ENCODE results near the gene SLC25A17. TPM values are rescaled to one million over a fixed set of nuclear protein-coding genes. Genes with fewer than 3 reads are reported as not detected.
"Not testable (repeated sequence)": the region's sequence is repeated elsewhere in the genome, so short reads cannot be mapped to it uniquely, and the experiment has no call there.

SLC25A17 gene
- total and polyA plus RNA-seq, 10 donors: 11.4 to 16.1 (median 13.8) TPM

DNA sequence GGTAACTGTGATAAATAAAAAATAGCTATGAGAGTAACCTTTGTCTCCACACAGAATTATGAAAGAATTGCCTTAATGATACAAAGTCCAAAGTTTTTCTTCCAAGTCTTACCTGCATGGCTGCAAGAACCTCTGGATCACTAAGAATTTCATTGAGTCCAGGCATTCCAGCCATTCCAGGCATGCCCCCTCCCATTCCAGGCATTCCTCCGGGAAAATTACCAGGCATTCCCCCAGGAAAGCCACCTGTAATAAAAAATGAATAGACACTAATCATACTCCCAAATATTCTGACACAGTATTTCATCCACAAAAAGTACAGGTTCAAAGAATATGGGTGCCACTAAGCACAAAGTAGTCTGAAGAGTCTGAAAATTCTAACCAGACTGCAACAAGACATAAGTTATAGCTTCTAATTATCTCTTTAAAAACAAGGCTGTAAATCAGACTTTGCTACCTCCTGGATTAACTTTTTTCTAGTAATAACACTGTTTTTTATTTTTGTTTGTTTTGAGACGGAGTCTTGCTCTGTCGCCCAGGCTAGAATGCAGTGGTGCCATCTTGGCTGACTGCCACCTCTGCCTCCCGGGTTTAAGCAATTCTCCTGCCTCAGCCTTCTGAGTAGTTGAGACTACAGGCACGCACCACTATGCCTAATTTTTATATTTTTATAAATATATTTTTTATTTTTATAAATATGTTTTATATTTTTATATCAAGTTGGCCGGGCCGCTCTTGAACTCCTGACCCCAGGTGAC lies 8.0 kb upstream of the SLC25A17 start:
- Histone ChIP-seq H3K9me3 (no peaks in the 10 kb centered on the region), H3K4me1 (no peaks in the 10 kb centered on the region), H3K4me3 (no peak overlapping the region), H3K36me3 (peaks cover 0 to 100% (median 75%) of the 10 kb centered on the region in 6 donors), H3K27me3 (replicated peaks in 1 of 7) (no peaks in the 10 kb centered on the region), H3K27ac (no peak overlapping the region)
- 92 to 96% (median 94%) methylated on average over 7 of the region's 7 CpGs for WGBS, 5 donors
- no peak for DNase-seq
- TF ChIP-seq POLR2A (IDR thresholded peaks at IDR 0.05) (no peak), CTCF (IDR thresholded peaks at IDR 0.05 in 8 of 11, conservative IDR thresholded peaks at IDR 0.05 in 3 of 11) (no peak), POLR2AphosphoS5 (IDR thresholded peaks at IDR 0.05) (no peak)
- intact Hi-C loops (cut with DNase I; ENCODE audit: low total_unique reads): no loop called here

- H3K4me3 ChIP-seq; H3K9me3 ChIP-seq; DNase-seq; H3K4me1 ChIP-seq; intact Hi-C loops (cut with DNase I; ENCODE audit: low total_unique reads); H3K27me3 ChIP-seq (replicated peaks in 1 of 7); H3K27ac ChIP-seq: not testable (repeated sequence)
- WGBS, 5 donors: 95 to 100% (median 97%) methylated on average over 2 of the region's 2 CpGs
- peaks cover 0 to 92% (median 67%) of the 10 kb centered on the region in 6 donors for H3K36me3 ChIP-seq
These were observed 7.1 kb upstream of the SLC25A17 start for GRCh38 chr22:40826292-40826691.

DNA sequence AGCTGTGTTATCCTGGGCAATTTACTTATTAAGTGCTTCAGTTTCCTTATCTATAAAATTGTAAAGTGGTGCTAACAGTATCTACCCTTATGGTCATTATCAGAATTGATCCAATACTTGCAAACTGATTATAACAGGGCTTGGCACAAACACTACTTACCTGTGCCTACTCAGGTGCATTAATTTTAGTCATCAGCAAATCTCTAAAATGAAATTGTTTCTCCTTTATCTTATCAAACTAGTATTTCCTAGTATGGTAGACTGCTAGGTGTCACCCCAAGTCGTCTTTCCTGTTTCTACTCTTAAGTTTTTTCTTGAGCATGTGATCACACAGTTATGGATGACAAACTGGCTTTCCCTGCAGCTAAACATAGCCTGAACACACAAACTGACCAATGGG lies 4.3 kb upstream of the SLC25A17 start:
- no peak for DNase-seq
- intact Hi-C loops (cut with DNase I; ENCODE audit: low total_unique reads): no loop called here
- no peak overlapping the region for H3K4me3 ChIP-seq
- no peaks in the 10 kb centered on the region for H3K9me3 ChIP-seq
- no peak for TF ChIP-seq POLR2A (IDR thresholded peaks at IDR 0.05)
- TF ChIP-seq CTCF (IDR thresholded peaks at IDR 0.05 in 8 of 11, conservative IDR thresholded peaks at IDR 0.05 in 3 of 11): no peak
- no peak for TF ChIP-seq POLR2AphosphoS5 (IDR thresholded peaks at IDR 0.05)
- peaks cover 0 to 15% (median 10%) of the 10 kb centered on the region in 6 donors for H3K4me1 ChIP-seq
- H3K36me3 ChIP-seq: peaks cover 0 to 64% (median 40%) of the 10 kb centered on the region in 6 donors
- no peak overlapping the region for H3K27ac ChIP-seq
- 69 to 91% (median 81%) methylated on average over 1 of the region's 1 CpG for whole genome bisulfite sequencing, 5 donors
- H3K27me3 ChIP-seq (replicated peaks in 1 of 7): no peaks in the 10 kb centered on the region

- WGBS, 5 donors: 2 to 6% (median 3%) methylated on average over 4 of the region's 4 CpGs
- Histone ChIP-seq H3K36me3 (peaks cover 0 to 31% (median 13%) of the 10 kb centered on the region in 6 donors), H3K4me3 (peak overlapping the region; percentile 86 to 99 (median 98)), H3K27me3 (replicated peaks in 1 of 7) (no peaks in the 10 kb centered on the region), H3K27ac (peak overlapping the region in 7 of 8 donors; percentile 64 to 89 (median 84)), H3K4me1 (peaks cover 17 to 49% (median 28%) of the 10 kb centered on the region in 6 donors), H3K9me3 (no peaks in the 10 kb centered on the region)
- no peak for TF ChIP-seq CTCF (IDR thresholded peaks at IDR 0.05 in 8 of 11, conservative IDR thresholded peaks at IDR 0.05 in 3 of 11)
- intact Hi-C loops (cut with DNase I; ENCODE audit: low total_unique reads): no loop called here
- no peak for DNase-seq
These were observed 524 bp upstream of the SLC25A17 start for GRCh38 chr22:40819599-40820140.
